DOHH2 (cell line): ENCODE measurements around the gene MALT1.

Source experiments
- CTCF ChIP-seq: fragments of 200-600 bp; sonication (generic); IDR thresholded peaks from one replicate; pipeline ENCODE4 v1.5.1; 2014; ENCODE audit warnings: antibody characterized with exemption, mild to moderate bottlenecking, low read depth, low read length; ENCODE audit not compliant: poor library complexity, severe bottlenecking
- EZH2phosphoT487 ChIP-seq: fragments of 200-600 bp; sonication (generic); IDR thresholded peaks from 2 replicates; pipeline ENCODE4 v1.6.1; 2017; ENCODE audit warnings: borderline replicate concordance, mild to moderate bottlenecking, antibody characterized with exemption, low read length, moderate library complexity, mixed read lengths

DNA sequence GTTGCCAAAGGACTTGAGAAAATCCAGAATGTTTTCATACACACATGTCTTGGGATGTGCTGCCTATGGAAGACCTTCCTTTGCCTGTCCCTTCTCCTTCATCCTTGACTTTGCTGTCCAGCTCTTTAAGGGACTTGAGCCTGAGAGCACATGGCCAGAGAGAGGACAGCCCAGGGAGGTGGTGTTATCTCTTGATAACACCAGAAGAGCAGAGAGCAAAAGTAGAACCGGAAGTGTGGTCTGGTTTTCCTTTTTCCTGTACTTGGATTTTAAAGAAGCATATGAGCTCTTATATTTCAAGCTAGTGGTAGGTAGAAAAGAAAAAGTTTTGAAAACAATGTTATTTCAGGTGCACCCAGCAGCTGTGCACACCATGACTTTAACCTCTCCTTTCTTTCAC lies 99.3 kb downstream of the MALT1 start:
- TF ChIP-seq CTCF (no peak), EZH2phosphoT487 (no peak)
